AG08396 (cell line): ENCODE data around the gene ZSWIM5.

Experiments
- DNase-seq: peaks from one replicate; pipeline ENCODE4 v3.0.0; 2012; ENCODE audit warnings: low spot score, mixed read lengths

The ZSWIM5 gene

GRCh38 chr1:45023663-45024062, 182.7 kb downstream of the ZSWIM5 start:
- DNase-seq = no peak

DNA sequence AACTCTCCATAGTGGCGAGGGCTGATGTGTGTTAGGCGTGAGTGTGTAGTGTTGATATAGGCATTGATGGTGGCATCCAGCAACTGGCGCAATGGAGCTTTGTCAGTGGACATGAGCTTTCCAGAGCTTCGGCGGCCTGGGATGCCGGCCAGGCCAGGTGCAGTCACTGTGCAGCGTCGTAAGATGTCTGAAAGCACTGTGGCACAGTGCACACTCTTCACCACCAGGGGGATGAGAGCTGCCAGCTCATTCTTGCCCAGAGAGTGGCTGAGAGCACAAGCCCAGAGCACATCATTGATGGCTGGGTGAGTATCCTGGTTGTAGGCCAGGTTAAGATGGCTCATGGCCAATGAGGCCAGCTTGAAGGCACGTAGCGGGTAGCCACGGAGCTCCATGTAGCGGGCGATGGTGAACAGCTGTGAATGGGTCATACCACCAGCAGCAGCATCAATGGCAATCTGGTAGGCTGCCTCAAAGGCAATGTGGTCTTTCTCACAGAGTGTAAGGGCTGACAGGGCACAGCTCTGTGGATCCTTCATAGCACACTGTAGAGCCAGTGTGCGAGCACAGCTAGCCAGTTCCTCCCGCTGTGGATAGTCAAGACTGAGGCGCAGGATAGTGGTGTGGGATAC, 187.7 kb downstream of the ZSWIM5 start:
- DNase-seq = peak; percentile 59

DNA sequence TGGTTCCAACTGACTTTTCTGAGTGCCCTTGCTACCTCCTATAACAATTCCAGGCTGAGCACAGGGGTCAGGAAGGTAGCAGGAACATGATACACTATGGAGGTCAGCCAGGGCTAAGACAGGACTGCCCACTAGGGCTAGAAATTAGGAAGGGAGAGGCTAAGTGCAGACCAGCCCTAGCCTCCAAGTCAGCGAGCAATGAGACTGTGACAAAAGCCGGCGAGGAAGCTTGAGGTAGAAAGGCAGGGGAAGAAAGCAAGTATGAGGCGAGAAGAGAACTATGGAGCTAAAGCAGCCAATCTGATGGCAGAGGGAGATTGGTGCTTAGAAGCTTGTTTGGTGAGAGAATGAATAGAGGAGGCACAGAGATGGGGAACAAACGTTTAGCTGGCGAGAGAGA, 189.6 kb downstream of the ZSWIM5 start:
- no peak for DNase-seq

DNA sequence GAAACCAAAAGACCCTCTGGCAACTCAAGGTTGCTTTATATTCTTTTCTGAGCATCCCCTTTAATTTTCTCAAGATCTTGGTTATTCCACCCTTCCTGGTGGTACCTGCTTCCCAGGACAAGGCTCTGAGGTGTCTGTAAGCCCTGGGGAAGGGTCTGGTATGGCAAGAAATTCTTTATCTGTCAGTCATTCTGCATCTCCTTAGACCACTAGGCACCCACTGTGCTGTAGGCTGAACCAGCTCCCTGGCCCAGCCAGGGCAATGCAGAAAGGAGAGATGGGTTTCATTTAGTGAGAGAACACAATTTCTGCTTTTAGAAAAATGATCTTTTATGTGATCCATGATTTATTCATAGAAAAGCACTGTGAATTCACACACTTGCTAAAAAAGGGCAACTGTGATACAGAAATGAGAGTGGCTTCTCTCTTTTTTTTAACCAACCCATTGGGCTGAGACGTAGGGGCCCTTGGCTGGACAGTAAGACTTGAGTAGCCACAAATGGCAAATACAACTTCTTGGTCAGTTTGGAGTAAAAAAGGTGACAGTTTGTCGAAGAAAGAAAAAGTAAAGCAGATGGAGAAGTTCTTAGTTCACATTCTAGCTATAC, 190.2 kb downstream of the ZSWIM5 start:
- no peak for DNase-seq

DNA sequence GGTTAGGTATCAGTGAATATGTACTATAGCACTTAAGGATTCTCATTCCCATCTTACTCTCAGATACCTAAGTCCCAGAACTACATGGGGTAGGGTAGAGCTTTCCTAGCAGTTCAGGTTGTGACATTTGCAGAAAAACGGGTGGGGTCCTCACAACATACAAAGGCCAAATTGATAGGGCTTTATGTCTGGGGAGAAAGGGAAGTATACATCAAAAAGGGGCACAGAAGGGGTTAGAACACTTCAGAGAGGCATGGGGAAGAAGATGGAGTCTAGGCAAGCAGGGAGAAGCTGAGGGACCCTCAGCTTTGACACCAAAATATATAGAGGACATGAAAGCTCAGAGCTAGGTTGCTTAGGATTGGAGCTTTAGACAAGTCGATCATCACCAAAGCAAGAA, 190.7 kb downstream of the ZSWIM5 start:
- DNase-seq = no peak

GRCh38 chr1:45014321-45015028, 191.9 kb downstream of the ZSWIM5 start:
- peak; percentile 79 for DNase-seq

DNA sequence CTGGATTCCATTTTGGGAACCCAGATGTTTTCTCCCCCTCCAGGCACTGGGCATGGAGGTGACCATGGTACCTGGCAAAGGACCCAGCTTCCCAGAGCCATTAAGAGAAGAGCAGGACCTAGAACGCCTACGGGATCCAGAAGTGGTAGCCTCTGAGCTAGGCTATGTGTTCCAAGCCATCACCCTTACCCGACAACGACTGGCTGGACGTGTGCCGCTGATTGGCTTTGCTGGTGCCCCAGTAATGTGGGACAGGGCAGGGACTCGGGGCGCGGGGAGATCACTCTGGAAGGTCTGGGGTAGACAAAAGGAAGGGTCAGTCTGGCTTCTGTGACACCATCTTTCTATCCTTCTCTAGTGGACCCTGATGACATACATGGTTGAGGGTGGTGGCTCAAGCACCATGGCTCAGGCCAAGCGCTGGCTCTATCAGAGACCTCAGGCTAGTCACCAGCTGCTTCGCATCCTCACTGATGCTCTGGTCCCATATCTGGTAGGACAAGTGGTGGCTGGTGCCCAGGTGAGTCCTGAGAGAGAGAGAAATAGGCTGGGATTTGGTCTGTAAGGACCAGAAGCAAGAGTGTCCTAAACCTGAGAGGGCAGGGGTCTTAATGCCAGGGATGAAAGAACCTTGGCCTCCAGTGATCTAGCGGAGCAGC, 192.7 kb downstream of the ZSWIM5 start:
- DNase-seq = no peak

GRCh38 chr1:45012639-45013278, 193.6 kb downstream of the ZSWIM5 start:
- peak; percentile 74 for DNase-seq

DNA sequence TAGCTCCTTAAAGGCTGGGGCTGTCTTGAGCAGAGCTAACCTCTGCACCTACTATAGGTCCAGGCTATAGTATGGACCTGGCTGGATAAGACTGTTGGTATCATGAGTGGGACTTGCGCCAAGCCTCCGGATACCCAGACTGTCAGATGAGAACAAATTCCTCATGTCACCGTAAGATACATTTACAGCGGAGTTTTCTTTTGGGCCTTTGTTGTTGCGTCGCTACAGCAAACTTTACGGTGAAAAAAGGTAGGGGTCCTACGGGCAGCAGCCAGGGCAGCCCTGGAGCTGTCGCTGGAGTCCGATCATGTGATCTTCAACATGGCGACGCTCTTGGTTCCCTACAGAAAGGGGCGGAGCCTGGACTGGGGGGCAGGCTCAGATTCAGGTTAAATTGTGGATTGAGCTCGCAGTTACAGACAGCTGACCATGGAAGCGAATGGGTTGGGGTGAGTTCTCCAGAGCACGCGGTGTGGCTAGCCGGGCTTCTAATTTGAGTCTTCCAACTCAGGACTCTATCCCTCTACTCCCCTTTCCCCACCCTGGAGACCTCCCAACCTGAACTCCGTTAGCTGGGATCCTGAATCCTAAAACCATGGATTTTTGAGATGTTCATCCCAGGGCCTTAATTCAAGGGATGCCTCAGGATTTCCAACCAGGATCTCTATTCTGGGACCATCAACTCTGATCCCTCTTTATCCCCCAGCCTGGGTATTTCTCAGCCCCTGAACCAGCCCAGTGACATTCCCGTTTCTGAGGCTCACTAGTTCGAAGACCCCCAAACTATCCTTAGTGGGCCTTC, 194.4 kb downstream of the ZSWIM5 start, which contains the start of gene UROD:
Gene UROD (plus strand): TSS at position 418 of the 802 bp plus-strand sequence. CDS start 12 bp downstream, at position 430.
- peak; percentile 96 for DNase-seq

GRCh38 chr1:45010855-45011811, 195.3 kb downstream of the ZSWIM5 start, which contains the start of gene HECTD3:
Gene HECTD3, minus strand, starts transcription at chr1:45011324. Its CDS starts 67 bp downstream, at chr1:45011257.
- DNase-seq = peak; percentile 86

DNA sequence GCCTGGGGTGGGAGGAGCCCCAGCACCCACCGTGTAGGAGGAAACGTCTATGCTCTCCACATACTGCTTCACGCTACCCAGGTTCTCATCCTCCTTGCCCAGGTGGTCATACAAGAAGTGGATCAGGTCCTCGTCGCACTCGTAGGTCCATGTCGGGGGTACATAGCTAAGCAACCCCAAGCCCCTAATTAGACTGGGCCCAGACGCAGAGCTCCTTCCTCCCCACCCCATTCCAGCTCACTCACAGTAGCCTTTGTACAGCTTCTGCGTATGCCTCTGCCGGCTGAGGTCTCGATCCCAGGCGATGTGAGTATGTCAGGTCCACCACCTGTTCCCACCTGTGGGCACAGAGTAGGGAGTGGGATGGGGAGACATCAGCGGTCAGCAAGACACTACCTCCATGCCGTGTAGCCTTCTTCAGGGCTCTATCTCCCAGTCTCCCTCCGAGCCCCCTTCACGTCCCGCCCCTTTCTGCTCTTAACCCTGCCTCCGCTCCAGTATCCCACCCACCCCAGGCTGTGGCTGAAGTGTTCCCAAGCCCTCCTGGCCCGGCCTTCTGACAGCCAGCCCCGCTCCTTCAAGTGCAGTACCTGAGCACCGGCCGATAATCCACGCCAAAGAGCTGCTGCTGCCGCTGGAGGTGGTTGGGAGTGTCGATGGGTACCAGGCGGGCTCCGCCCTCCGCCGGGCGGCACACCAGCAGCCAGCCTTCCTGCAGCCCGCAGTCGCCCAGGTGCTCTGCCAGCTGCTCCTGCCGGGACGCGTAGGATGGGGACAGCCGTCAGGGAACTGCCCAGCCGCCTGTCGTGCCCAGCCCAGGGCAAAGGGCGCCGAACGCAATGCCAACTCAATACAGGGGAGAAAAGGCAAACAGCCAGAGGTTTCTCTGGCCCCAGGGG, 196.2 kb downstream of the ZSWIM5 start:
- peak; percentile 38 for DNase-seq

DNA sequence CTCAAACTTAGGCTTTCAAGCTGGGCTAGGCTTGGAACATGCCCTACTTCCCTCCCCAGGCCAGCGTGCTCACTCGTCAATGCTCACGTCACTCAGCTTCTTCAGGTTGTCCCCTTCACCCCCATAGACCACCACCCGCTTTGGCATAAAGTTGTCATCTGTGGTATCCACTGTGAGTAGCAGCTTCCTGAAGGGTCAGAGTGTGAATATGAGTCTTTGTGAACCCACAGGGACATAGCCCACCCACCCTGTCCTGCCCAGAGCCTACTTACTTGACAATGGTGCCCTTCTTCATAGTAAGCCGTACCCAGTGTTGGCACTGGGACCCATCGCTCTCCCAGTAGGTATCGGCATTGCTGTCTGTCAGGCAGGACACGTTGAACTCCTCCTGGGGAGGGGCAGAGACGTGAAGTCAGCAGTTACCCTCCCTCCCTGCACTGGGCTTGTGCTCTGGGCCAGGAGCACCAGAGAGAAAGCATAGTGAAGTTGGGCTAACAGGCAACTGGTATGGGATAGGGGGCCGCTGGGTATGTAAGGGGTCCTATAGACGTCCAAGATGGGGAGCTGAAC, 197.0 kb downstream of the ZSWIM5 start:
- DNase-seq = no peak

DNA sequence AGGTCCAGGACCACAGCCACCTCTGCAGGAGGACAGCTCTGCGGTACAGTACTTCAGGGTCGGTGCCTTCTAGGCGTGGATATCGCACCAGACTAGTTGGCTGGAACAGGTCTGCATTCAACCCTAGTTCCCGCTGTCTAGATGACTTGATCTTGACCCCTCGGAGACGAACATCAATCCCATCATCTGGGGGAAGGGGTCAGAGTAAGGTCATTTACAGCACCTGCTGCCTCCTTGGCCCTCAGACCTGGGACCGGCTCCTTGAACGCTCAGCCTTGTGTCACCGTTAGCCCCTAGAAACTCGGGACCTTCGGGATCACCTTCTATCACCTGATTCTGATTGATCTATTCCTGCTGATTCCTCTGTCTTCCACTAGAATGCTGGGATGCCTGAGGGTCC, 197.9 kb downstream of the ZSWIM5 start:
- no peak for DNase-seq

DNA sequence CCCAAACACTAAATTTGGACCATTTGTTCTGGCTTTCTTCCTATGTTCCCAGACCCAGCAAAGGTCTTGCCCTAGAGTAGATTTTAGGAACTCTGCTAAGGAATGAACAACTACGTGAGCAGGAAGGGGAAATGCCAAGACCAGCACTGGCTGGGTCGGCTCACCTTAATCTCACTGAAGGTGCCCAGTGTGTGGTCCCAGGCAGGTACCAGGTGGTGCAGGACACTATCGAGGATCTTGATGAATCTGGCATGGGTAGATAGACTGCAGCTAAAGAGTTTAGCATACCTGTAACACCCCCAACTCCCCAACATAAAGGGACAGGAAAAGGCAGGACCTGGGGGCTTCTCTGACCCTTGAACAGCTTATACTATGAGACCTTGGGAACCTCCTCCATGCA, 198.3 kb downstream of the ZSWIM5 start:
- DNase-seq = no peak

DNA sequence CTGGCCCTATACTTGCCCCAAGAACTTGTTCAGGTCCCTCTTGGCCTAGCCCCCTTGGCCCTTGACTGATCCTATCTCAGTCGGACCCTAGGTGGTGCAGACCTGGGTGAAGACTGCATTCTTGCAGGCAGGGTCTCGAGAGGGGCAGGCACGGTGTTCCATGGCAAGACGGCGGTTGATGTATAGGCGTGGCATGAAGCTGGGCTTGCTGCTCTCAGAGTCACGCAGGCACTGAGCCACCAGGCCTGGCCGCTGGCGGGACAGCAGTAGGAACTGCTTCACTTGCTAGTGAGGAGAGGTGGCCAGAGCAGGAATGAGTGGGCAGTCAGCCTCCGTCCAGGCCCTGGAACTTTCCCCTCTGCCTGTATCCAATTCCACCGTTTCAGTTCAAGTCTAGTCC, 199.1 kb downstream of the ZSWIM5 start:
- DNase-seq = no peak

DNA sequence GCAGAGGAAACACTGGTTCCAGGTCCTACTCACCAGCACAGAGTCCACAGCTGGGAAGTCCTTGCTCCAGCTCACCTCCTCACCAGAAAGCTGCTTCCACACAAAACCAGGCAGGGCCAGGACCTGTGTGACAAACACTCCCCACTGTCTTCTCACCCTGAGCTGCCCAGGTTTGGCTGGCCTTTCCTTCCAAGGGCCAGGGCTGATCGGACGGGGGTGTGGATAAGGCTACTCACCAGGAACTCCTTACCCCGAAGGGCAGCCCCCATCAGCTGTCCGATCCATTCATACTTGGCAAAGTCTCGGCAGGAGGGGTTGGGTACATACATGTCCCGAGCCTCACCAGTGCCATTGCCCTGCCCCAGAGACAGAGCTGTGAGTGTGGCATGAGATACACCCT, 200.6 kb downstream of the ZSWIM5 start:
- no peak for DNase-seq

DNA sequence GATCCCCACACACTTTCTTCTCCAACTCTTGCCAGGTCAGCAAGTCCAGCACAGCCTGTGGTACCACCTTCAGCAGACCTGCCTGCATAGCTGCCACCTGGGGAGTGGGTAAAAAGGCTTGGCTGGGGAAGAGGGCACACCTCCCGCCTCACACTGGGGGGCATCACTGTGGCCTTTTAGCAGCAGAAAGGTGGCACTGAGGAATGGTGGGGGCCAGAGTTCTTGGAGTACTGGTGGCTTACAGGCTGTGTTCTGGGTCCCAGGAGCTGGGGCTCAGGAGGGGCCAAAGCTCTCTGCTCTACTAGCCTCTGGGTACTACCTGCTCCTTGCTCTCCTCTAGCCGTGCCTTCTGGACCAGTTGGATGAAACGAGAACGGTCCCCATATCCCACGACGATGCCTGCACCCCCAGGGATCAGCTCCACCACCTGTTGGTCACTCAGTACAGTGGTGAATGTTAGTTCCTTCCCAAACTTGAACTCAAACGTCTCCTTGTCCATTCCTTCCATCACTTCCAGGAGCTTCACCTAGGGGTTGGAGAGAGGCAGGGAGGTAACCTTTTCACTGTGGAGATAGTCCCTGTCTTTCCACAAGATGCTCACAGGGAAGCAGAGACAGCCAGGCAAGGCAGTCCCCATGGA, 202.0 kb downstream of the ZSWIM5 start:
- DNase-seq = no peak

- no peak for DNase-seq
Measured at GRCh38 chr1:45003741-45004140, 202.7 kb downstream of the ZSWIM5 start.
